Subcutaneous adipose tissue (tissue), 4 donors: ENCODE measurements around the gene FAM200B. TPM values are rescaled to one million over a fixed set of nuclear protein-coding genes. Genes with fewer than 3 reads are reported as not detected.

Experiments
- CTCF ChIP-seq: fragments of 450-650 bp; IDR thresholded peaks from one replicate; pipeline ENCODE4 v1.5.1; 2016; ENCODE audit warnings: low read depth, mild to moderate bottlenecking, control low read depth, antibody characterized with exemption, moderate library complexity
- total RNA-seq, 4 donors: library from RNA; depleted of rRNA; stranded (reverse); fragments of >200 nt; gene quantifications; one replicate each; pipeline ENCODE4 v1.1.0, GENCODE V29; 2016

The FAM200B gene
- total RNA-seq, 4 donors from 2014 or later, result 33.2 to 69.8 (median 52.9) TPM

GRCh38 chr4:15714141-15714540 lies 32.5 kb downstream of the FAM200B start:
- TF ChIP-seq CTCF, result no peak

GRCh38 chr4:15714646-15715435 lies 33.2 kb downstream of the FAM200B start:
- TF ChIP-seq CTCF, result no peak

- TF ChIP-seq CTCF, result no peak
Measured at GRCh38 chr4:15716115-15716514, 34.5 kb downstream of the FAM200B start.

GRCh38 chr4:15717086-15717485 lies 35.5 kb downstream of the FAM200B start:
- TF ChIP-seq CTCF, result no peak

- no peak for TF ChIP-seq CTCF
Measured at GRCh38 chr4:15717657-15718416, 36.2 kb downstream of the FAM200B start.

- no peak for TF ChIP-seq CTCF
Measured at GRCh38 chr4:15718465-15718864, 36.8 kb downstream of the FAM200B start.

GRCh38 chr4:15718959-15719358 lies 37.3 kb downstream of the FAM200B start:
- no peak for TF ChIP-seq CTCF
